Neural cell (in vitro differentiated cells): ENCODE measurements around the gene ADH4. TPM values are rescaled to one million over a fixed set of nuclear protein-coding genes. Genes with fewer than 3 reads are reported as not detected.

ENCODE experiments used
- H2AFZ ChIP-seq: fragments of 200-600, 300-800 bp; sonication (generic), shearing (Covaris generic); 2 replicates; pipeline ENCODE4 v1.6.0; 2014; ENCODE audit warnings: low read depth, mild to moderate bottlenecking, antibody characterized with exemption, low read length, moderate library complexity
- H3F3A ChIP-seq: fragments of 200-600 bp; shearing (Covaris generic); 2 replicates; pipeline ENCODE4 v1.6.1; 2016; ENCODE audit warnings: mild to moderate bottlenecking, moderate library complexity, mixed read lengths, antibody characterized with exemption, low read length; ENCODE audit not compliant: insufficient read depth, poor library complexity, severe bottlenecking
- H3K27ac ChIP-seq: fragments of 200-600, 300-800 bp; sonication (generic), shearing (Covaris generic); 2 replicates; pipeline ENCODE4 v1.5.1; 2014; ENCODE audit warnings: mild to moderate bottlenecking, low read length, moderate library complexity
- H3K27me3 ChIP-seq: fragments of 300-800, 200-600 bp; sonication (generic), shearing (Covaris generic); 2 replicates; pipeline ENCODE4 v1.6.0; 2014; ENCODE audit warnings: mild to moderate bottlenecking, low read depth, low read length, moderate library complexity; ENCODE audit not compliant: insufficient read depth
- H3K36me3 ChIP-seq: fragments of 300-800, 200-600 bp; sonication (generic), shearing (Covaris generic); 2 replicates; pipeline ENCODE4 v1.5.1; 2014; ENCODE audit warnings: mild to moderate bottlenecking, antibody characterized with exemption, low read length, moderate library complexity; ENCODE audit not compliant: insufficient read depth
- H3K4me2 ChIP-seq: fragments of 300-800, 200-600 bp; sonication (generic), shearing (Covaris generic); 2 replicates; pipeline ENCODE4 v1.6.0; 2014; ENCODE audit warnings: mild to moderate bottlenecking, low read length
- H3K4me3 ChIP-seq: fragments of 300-800, 200-600 bp; sonication (generic), shearing (Covaris generic); 2 replicates; pipeline ENCODE4 v1.5.1; 2014; ENCODE audit warnings: mild to moderate bottlenecking, low read length, moderate library complexity
- H3K79me2 ChIP-seq: fragments of 200-600 bp; shearing (Covaris generic); replicated peaks from 2 replicates; pipeline ENCODE4 v1.6.0; 2014; ENCODE audit warnings: mild to moderate bottlenecking, low read length, moderate library complexity; ENCODE audit not compliant: insufficient read depth
- H3K9ac ChIP-seq: fragments of 300-800, 200-600 bp; sonication (generic), shearing (Covaris generic); 2 replicates; pipeline ENCODE4 v1.6.1; 2016; ENCODE audit warnings: mild to moderate bottlenecking, low read length, mixed read lengths
- H3K9me2 ChIP-seq: fragments of 200-600 bp; shearing (Covaris generic); 2 replicates; pipeline ENCODE4 v1.6.1; 2016; ENCODE audit warnings: mild to moderate bottlenecking, low read length, mixed read lengths; ENCODE audit not compliant: insufficient read depth
- H3K9me3 ChIP-seq: fragments of 200-600, 300-800 bp; sonication (generic), shearing (Covaris generic); 2 replicates; pipeline ENCODE4 v1.6.1; 2016; ENCODE audit warnings: mild to moderate bottlenecking, mixed run types, low read length, moderate library complexity, mixed read lengths
- H4K20me1 ChIP-seq: fragments of 200-600 bp; shearing (Covaris generic); 2 replicates; pipeline ENCODE4 v1.6.1; 2016; ENCODE audit warnings: mild to moderate bottlenecking, mixed run types; ENCODE audit not compliant: insufficient read depth
- EP300 ChIP-seq: fragments of 450-650 bp; conservative IDR thresholded peaks from 2 replicates; pipeline ENCODE4 v1.6.1; 2014; ENCODE audit warnings: antibody characterized with exemption, mild to moderate bottlenecking, moderate library complexity; ENCODE audit not compliant: poor library complexity, severe bottlenecking
- EZH2 ChIP-seq: fragments of 200-600, 300-800 bp; shearing (Covaris generic), sonication (generic); IDR thresholded peaks from 2 replicates; pipeline ENCODE4 v1.6.1; 2014; ENCODE audit warnings: antibody characterized with exemption, low read length, borderline replicate concordance, mild to moderate bottlenecking; ENCODE audit not compliant: insufficient read depth, poor library complexity, severe bottlenecking
- MXI1 ChIP-seq: fragments of 450-650 bp; conservative IDR thresholded peaks from 2 replicates; pipeline ENCODE4 v1.6.1; 2014; ENCODE audit warnings: antibody characterized with exemption, mild to moderate bottlenecking; ENCODE audit not compliant: poor library complexity, severe bottlenecking
- POLR2AphosphoS5 ChIP-seq: IDR thresholded peaks from 2 replicates; pipeline ENCODE4 v1.6.1; 2012
- RAD21 ChIP-seq: fragments of 450-650 bp; conservative IDR thresholded peaks from 2 replicates; pipeline ENCODE4 v1.6.1; 2014; ENCODE audit warnings: antibody characterized with exemption, mild to moderate bottlenecking, moderate library complexity
- SMC3 ChIP-seq: fragments of 450-650 bp; conservative IDR thresholded peaks from 2 replicates; pipeline ENCODE4 v1.6.1; 2014; ENCODE audit warnings: antibody characterized with exemption, mild to moderate bottlenecking, moderate library complexity; ENCODE audit not compliant: poor library complexity
- TAF1 ChIP-seq: IDR thresholded peaks from 2 replicates; pipeline ENCODE4 v1.6.1; 2012; ENCODE audit warnings: low read depth
- polyA plus RNA-seq: library from polyadenylated mRNA; depleted of rRNA; stranded (reverse); fragments of >200 nt; gene quantifications from 2 replicates; pipeline ENCODE4 v1.2.3, GENCODE V29; 2014
- TF ChIP-seq, protein P1 (sequence below): IDR thresholded peaks from 2 replicates; pipeline ENCODE4 v1.6.1; 2012; ENCODE audit warnings: borderline replicate concordance
- TF ChIP-seq, protein P2 (sequence below): fragments of 450-650 bp; IDR thresholded peaks from 2 replicates; pipeline ENCODE4 v1.5.1; 2014; ENCODE audit warnings: antibody characterized with exemption, mild to moderate bottlenecking, moderate library complexity; ENCODE audit not compliant: poor library complexity, severe bottlenecking

Gene ADH4
- polyA plus RNA-seq, 1 donor from 2014 or later, result not detected

DNA sequence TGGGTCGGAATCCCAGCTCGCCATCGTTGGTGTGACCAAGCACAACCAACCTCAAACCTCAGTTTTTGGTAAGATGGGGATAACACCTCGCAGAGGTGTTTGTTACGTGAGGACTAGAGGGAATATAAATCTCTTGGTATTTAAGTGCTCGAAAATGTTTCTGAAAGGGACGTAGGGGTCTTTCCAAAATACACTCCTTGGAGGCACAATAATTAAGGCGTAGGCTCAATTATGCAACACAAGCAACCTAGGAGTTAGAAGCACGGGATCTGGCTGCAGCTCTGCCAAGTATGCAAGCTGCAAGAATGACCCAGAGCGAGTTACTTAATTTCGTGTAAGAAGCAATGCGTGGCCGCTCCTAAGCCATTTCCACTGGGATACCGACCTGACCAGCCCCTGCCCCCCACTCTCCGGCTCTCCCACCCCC, 56.1 kb downstream of the ADH4 start:
- H3F3A ChIP-seq, result no peaks in the 10 kb centered on the region
- peak overlapping the region; percentile 87 for H3K27ac ChIP-seq
- TF ChIP-seq RAD21 (no peak), POLR2AphosphoS5 (no peak), EZH2 (no peak), TAF1 (no peak), EP300 (no peak), MXI1 (no peak), SMC3 (no peak)
- TF ChIP-seq, protein P1, sequence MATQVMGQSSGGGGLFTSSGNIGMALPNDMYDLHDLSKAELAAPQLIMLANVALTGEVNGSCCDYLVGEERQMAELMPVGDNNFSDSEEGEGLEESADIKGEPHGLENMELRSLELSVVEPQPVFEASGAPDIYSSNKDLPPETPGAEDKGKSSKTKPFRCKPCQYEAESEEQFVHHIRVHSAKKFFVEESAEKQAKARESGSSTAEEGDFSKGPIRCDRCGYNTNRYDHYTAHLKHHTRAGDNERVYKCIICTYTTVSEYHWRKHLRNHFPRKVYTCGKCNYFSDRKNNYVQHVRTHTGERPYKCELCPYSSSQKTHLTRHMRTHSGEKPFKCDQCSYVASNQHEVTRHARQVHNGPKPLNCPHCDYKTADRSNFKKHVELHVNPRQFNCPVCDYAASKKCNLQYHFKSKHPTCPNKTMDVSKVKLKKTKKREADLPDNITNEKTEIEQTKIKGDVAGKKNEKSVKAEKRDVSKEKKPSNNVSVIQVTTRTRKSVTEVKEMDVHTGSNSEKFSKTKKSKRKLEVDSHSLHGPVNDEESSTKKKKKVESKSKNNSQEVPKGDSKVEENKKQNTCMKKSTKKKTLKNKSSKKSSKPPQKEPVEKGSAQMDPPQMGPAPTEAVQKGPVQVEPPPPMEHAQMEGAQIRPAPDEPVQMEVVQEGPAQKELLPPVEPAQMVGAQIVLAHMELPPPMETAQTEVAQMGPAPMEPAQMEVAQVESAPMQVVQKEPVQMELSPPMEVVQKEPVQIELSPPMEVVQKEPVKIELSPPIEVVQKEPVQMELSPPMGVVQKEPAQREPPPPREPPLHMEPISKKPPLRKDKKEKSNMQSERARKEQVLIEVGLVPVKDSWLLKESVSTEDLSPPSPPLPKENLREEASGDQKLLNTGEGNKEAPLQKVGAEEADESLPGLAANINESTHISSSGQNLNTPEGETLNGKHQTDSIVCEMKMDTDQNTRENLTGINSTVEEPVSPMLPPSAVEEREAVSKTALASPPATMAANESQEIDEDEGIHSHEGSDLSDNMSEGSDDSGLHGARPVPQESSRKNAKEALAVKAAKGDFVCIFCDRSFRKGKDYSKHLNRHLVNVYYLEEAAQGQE, result no peak
- TF ChIP-seq, protein P2, sequence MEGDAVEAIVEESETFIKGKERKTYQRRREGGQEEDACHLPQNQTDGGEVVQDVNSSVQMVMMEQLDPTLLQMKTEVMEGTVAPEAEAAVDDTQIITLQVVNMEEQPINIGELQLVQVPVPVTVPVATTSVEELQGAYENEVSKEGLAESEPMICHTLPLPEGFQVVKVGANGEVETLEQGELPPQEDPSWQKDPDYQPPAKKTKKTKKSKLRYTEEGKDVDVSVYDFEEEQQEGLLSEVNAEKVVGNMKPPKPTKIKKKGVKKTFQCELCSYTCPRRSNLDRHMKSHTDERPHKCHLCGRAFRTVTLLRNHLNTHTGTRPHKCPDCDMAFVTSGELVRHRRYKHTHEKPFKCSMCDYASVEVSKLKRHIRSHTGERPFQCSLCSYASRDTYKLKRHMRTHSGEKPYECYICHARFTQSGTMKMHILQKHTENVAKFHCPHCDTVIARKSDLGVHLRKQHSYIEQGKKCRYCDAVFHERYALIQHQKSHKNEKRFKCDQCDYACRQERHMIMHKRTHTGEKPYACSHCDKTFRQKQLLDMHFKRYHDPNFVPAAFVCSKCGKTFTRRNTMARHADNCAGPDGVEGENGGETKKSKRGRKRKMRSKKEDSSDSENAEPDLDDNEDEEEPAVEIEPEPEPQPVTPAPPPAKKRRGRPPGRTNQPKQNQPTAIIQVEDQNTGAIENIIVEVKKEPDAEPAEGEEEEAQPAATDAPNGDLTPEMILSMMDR, result no peak
- H3K79me2 ChIP-seq, result peaks cover 36% of the 10 kb centered on the region
- H3K9me2 ChIP-seq, result no peaks in the 10 kb centered on the region
- peak overlapping the region; percentile 89 for H3K9ac ChIP-seq
- H3K4me2 ChIP-seq, result peak overlapping the region; percentile 99
- H3K9me3 ChIP-seq, result no peaks in the 10 kb centered on the region
- peak overlapping the region; percentile 89 for H3K4me3 ChIP-seq
- H3K36me3 ChIP-seq, result no peaks in the 10 kb centered on the region
- no peaks in the 10 kb centered on the region for H3K27me3 ChIP-seq
- no peaks in the 10 kb centered on the region for H4K20me1 ChIP-seq
- H2AFZ ChIP-seq, result peak overlapping the region; percentile 84

DNA sequence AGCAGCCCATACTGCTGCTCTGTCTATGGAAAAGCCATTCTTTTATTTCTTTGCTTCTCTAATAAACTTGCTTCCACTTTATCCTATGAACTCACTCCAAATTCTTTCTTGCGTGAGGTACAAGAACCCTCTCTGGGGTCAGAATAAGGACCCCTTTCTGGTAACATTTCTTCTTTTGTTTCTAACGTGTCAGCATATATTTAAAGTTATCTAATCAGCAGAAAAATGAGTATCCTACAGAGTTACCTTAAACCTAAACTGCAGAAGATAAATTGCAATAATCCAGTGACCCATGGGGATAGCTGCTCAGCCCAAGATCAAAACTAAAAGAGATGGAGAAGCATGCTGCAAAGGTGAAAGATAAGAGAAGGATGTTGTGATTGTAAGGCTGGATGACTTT, 59.5 kb downstream of the ADH4 start:
- Histone ChIP-seq H3K9ac (no peak overlapping the region), H3K4me3 (no peak overlapping the region), H3F3A (no peaks in the 10 kb centered on the region), H3K27me3 (no peaks in the 10 kb centered on the region), H3K79me2 (peaks cover 35% of the 10 kb centered on the region), H4K20me1 (no peaks in the 10 kb centered on the region), H3K4me2 (no peak overlapping the region), H3K27ac (no peak overlapping the region), H3K36me3 (peaks cover 8% of the 10 kb centered on the region), H3K9me3 (no peaks in the 10 kb centered on the region), H3K9me2 (no peaks in the 10 kb centered on the region), H2AFZ (no peak overlapping the region)
- no peak for TF ChIP-seq MXI1
- TF ChIP-seq, protein P1, result no peak
- TF ChIP-seq, protein P2, result no peak
- TF ChIP-seq EP300, result no peak
